ENCODE results near the gene FAM83D.

The FAM83D gene

DNA sequence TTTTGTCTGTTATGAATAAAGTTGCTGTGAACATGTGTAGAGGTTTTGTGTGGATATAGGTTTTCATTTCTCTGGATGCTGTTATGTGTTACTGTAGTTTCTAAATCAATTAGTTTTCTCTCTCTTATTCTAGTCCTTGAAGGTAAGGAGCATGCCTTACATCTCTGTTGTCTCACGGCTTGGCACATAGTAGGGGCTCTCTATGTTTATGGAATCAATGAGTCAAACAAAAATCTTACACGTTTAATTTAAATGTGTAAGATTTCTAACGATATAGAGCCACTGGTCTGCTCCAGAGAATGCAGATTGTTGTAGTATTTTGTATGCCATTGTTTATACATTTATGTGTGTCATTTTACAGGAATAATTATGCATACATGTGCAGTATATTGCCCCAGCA lies 20.6 kb downstream of the FAM83D start:
- no peak for TF ChIP-seq EZH2phosphoT487 (IDR thresholded peaks at IDR 0.05; ENCODE audit: low read depth)
- TF ChIP-seq, protein P1, sequence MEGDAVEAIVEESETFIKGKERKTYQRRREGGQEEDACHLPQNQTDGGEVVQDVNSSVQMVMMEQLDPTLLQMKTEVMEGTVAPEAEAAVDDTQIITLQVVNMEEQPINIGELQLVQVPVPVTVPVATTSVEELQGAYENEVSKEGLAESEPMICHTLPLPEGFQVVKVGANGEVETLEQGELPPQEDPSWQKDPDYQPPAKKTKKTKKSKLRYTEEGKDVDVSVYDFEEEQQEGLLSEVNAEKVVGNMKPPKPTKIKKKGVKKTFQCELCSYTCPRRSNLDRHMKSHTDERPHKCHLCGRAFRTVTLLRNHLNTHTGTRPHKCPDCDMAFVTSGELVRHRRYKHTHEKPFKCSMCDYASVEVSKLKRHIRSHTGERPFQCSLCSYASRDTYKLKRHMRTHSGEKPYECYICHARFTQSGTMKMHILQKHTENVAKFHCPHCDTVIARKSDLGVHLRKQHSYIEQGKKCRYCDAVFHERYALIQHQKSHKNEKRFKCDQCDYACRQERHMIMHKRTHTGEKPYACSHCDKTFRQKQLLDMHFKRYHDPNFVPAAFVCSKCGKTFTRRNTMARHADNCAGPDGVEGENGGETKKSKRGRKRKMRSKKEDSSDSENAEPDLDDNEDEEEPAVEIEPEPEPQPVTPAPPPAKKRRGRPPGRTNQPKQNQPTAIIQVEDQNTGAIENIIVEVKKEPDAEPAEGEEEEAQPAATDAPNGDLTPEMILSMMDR (IDR thresholded peaks at IDR 0.05; ENCODE audit: low read depth, low read length), result no peak
- H3K4me2 ChIP-seq (ENCODE audit: low read length), result no peak overlapping the region
- H3K4me3 ChIP-seq (ENCODE audit: low read length), result no peak overlapping the region
- H3K36me3 ChIP-seq (replicated peaks; ENCODE audit: low read depth, low read length), result peaks cover 79% of the 10 kb centered on the region
- H3K9me3 ChIP-seq (ENCODE audit: insufficient read depth, low read length), result no peaks in the 10 kb centered on the region
- H3K9ac ChIP-seq (ENCODE audit: low read length), result no peak overlapping the region
- no peak overlapping the region for H3K27ac ChIP-seq (ENCODE audit: low read length)
- H3K27me3 ChIP-seq (ENCODE audit: low read depth, low read length), result no peaks in the 10 kb centered on the region
- H4K20me1 ChIP-seq (ENCODE audit: insufficient read depth, low read length), result peaks cover 30% of the 10 kb centered on the region
- no peaks in the 10 kb centered on the region for H3K4me1 ChIP-seq (ENCODE audit: low read length)
- peaks cover 89% of the 10 kb centered on the region for H3K79me2 ChIP-seq (ENCODE audit: low read length)
- H2AFZ ChIP-seq (ENCODE audit: low read depth, low read length), result no peak overlapping the region

DNA sequence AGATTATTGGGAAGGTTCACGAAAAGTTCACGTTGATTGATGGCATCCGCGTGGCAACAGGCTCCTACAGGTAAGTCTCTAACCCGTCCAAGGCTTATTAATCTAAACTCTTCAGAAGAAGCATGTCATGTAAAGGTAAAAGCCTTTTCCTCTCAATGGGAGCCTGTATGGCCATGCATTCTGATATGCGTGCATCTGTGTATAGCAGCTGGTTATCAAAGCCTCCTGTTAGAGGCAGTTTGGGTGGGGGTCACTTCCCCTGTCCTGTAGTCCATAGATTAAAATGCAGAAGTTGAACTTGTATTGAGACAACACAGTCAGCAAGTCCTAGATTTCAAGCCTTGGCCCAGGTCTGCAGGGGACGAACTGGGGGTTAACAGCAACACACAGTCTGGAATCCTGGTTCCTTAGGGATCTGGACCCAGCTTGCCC lies 21.7 kb downstream of the FAM83D start:
- Histone ChIP-seq H3K9ac (ENCODE audit: low read length) (no peak overlapping the region), H3K79me2 (ENCODE audit: low read length) (peaks cover 87% of the 10 kb centered on the region), H3K27me3 (ENCODE audit: low read depth, low read length) (no peaks in the 10 kb centered on the region)

DNA sequence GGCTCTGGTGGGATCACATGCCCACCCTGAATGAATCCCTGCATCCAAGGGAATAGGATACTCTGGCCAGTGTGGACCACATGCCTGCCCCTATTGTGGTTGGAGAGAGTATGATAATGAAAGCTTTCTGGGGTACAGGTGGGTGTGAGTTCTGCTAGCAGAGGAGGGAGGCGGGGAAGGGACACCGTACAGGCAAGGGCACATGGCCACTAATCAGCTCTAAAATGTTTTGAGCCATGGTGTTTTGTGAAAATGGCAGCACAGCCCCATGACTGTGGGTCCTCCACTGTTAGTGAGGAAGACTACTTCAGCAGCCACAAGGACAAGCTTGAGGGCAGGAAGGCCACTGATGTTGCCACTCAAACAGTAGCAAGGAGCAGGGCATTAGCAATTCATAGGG lies 24.0 kb downstream of the FAM83D start:
- H3K36me3 ChIP-seq (replicated peaks; ENCODE audit: low read depth, low read length), result peaks cover 81% of the 10 kb centered on the region
- TF ChIP-seq, protein P1 (IDR thresholded peaks at IDR 0.05; ENCODE audit: low read depth, low read length), result no peak
- TF ChIP-seq EZH2phosphoT487 (IDR thresholded peaks at IDR 0.05; ENCODE audit: low read depth), result no peak
- no peak overlapping the region for H3K4me3 ChIP-seq (ENCODE audit: low read length)
- H3K9me3 ChIP-seq (ENCODE audit: insufficient read depth, low read length), result no peaks in the 10 kb centered on the region
- H3K79me2 ChIP-seq (ENCODE audit: low read length), result peaks cover 75% of the 10 kb centered on the region
- H3K27me3 ChIP-seq (ENCODE audit: low read depth, low read length), result no peaks in the 10 kb centered on the region
- no peaks in the 10 kb centered on the region for H3K4me1 ChIP-seq (ENCODE audit: low read length)
- H3K27ac ChIP-seq (ENCODE audit: low read length), result no peak overlapping the region
- H3K9ac ChIP-seq (ENCODE audit: low read length), result no peak overlapping the region
- peaks cover 30% of the 10 kb centered on the region for H4K20me1 ChIP-seq (ENCODE audit: insufficient read depth, low read length)
- H2AFZ ChIP-seq (ENCODE audit: low read depth, low read length), result no peak overlapping the region
- H3K4me2 ChIP-seq (ENCODE audit: low read length), result no peak overlapping the region

More for the DNA sequence above, 21.7 kb downstream of the FAM83D start:
- Histone ChIP-seq H2AFZ (ENCODE audit: low read depth, low read length) (no peak overlapping the region), H3K36me3 (replicated peaks; ENCODE audit: low read depth, low read length) (peaks cover 79% of the 10 kb centered on the region), H3K27ac (ENCODE audit: low read length) (no peak overlapping the region), H4K20me1 (ENCODE audit: insufficient read depth, low read length) (peaks cover 37% of the 10 kb centered on the region), H3K4me3 (ENCODE audit: low read length) (no peak overlapping the region), H3K4me1 (ENCODE audit: low read length) (no peaks in the 10 kb centered on the region), H3K9me3 (ENCODE audit: insufficient read depth, low read length) (no peaks in the 10 kb centered on the region), H3K4me2 (ENCODE audit: low read length) (no peak overlapping the region)
- TF ChIP-seq, protein P1 (IDR thresholded peaks at IDR 0.05; ENCODE audit: low read depth, low read length), result no peak
- TF ChIP-seq EZH2phosphoT487 (IDR thresholded peaks at IDR 0.05; ENCODE audit: low read depth), result no peak

DNA sequence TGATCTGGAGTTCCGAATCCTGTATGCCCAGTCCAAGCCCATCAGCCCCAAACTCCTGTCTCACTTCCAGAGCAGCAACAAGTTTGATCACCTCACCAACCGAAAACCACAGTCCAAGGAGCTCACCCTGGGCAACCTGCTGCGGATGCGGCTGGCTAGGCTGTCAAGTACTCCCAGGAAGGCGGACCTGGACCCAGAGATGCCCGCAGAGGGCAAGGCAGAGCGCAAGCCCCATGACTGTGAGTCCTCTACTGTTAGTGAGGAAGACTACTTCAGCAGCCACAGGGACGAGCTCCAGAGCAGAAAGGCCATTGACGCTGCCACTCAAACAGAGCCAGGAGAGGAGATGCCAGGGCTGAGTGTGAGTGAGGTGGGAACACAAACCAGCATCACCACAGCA lies 25.4 kb downstream of the FAM83D start:
- Histone ChIP-seq H3K27me3 (ENCODE audit: low read depth, low read length) (no peaks in the 10 kb centered on the region), H3K9me3 (ENCODE audit: insufficient read depth, low read length) (no peaks in the 10 kb centered on the region), H3K79me2 (ENCODE audit: low read length) (peaks cover 65% of the 10 kb centered on the region), H3K4me3 (ENCODE audit: low read length) (no peak overlapping the region), H3K4me1 (ENCODE audit: low read length) (no peaks in the 10 kb centered on the region), H3K36me3 (replicated peaks; ENCODE audit: low read depth, low read length) (peaks cover 75% of the 10 kb centered on the region), H3K9ac (ENCODE audit: low read length) (no peak overlapping the region), H4K20me1 (ENCODE audit: insufficient read depth, low read length) (peaks cover 27% of the 10 kb centered on the region), H2AFZ (ENCODE audit: low read depth, low read length) (no peak overlapping the region), H3K27ac (ENCODE audit: low read length) (no peak overlapping the region), H3K4me2 (ENCODE audit: low read length) (no peak overlapping the region)
- TF ChIP-seq, protein P1 (IDR thresholded peaks at IDR 0.05; ENCODE audit: low read depth, low read length), result no peak
- TF ChIP-seq EZH2phosphoT487 (IDR thresholded peaks at IDR 0.05; ENCODE audit: low read depth), result no peak

Data from OCI-LY3 (cell line).